MCF 10A (cell line): ENCODE results near the gene IQCF6. TPM values are rescaled to one million over a fixed set of nuclear protein-coding genes. Genes with fewer than 3 reads are reported as not detected.
"Not testable (repeated sequence)": the region's sequence is repeated elsewhere in the genome, so short reads cannot be mapped to it uniquely, and the experiment has no call there.

ENCODE experiments used
- BruUV-seq: library from RNA; stranded (reverse); fragments of 400-500 nt; replicated peaks from 2 replicates; lab custom pipeline; 2021; lab: Mats Ljungman, UMichigan
- CTCF ChIA-PET: fragments of 300-600 bp; sonication (Branson Sonifier 250); formaldehyde crosslinking; extraction: SDS; loops from one replicate; lab custom pipeline; 2021; ENCODE audit warnings: antibody characterized with exemption, inconsistent platforms; lab: Yijun Ruan, JAX
- POLR2A ChIA-PET: fragments of 300-600, 350-650 bp; sonication (Branson Sonifier 250); formaldehyde crosslinking; extraction: SDS; loops from one replicate; lab custom pipeline; 2020; ENCODE audit warnings: antibody characterized with exemption, inconsistent platforms; lab: Yijun Ruan, JAX
- DNase-seq: peaks from one replicate; pipeline ENCODE4 v3.0.0-alpha.2; 2018; ENCODE audit not compliant: unreplicated experiment
- H3K27ac Mint-ChIP-seq: one replicate; pipeline ENCODE4 v1.8.0; 2022; ENCODE audit warnings: mild to moderate bottlenecking, low read depth, mixed read lengths; ENCODE audit not compliant: unreplicated experiment
- H3K27me3 Mint-ChIP-seq: one replicate; pipeline ENCODE4 v1.8.0; 2022; ENCODE audit warnings: mixed read lengths; ENCODE audit not compliant: insufficient read depth, unreplicated experiment
- H3K36me3 Mint-ChIP-seq: one replicate; pipeline ENCODE4 v1.8.0; 2022; ENCODE audit warnings: mild to moderate bottlenecking, moderate library complexity, mixed read lengths; ENCODE audit not compliant: insufficient read depth, unreplicated experiment
- H3K4me1 Mint-ChIP-seq: one replicate; pipeline ENCODE4 v1.8.0; 2022; ENCODE audit warnings: mixed read lengths; ENCODE audit not compliant: insufficient read depth, unreplicated experiment
- H3K4me3 Mint-ChIP-seq: one replicate; pipeline ENCODE4 v1.8.0; 2022; ENCODE audit warnings: mild to moderate bottlenecking, moderate library complexity, mixed read lengths; ENCODE audit not compliant: unreplicated experiment
- H3K9me3 Mint-ChIP-seq: one replicate; pipeline ENCODE4 v1.8.0; 2022; ENCODE audit warnings: mixed read lengths; ENCODE audit not compliant: unreplicated experiment
- intact Hi-C: fragments of 100-400 bp; cut with micrococcal nuclease; formaldehyde crosslinking; loops from 2 replicates; pipeline ENCODE4 v1.14.1; 2022
- total RNA-seq: library from RNA; stranded (reverse); gene quantifications from 2 replicates; pipeline ENCODE4 v1.2.3, GENCODE V29; 2022
- TF ChIP-seq, protein P1 (sequence below): fragments of 200-600 bp; IDR thresholded peaks from one replicate; pipeline ENCODE4 v1.8.0; 2022; ENCODE audit warnings: antibody characterized with exemption, mild to moderate bottlenecking; ENCODE audit not compliant: unreplicated experiment

The IQCF6 gene
- total RNA-seq, 1 experiment from 2014 or later: not detected

DNA sequence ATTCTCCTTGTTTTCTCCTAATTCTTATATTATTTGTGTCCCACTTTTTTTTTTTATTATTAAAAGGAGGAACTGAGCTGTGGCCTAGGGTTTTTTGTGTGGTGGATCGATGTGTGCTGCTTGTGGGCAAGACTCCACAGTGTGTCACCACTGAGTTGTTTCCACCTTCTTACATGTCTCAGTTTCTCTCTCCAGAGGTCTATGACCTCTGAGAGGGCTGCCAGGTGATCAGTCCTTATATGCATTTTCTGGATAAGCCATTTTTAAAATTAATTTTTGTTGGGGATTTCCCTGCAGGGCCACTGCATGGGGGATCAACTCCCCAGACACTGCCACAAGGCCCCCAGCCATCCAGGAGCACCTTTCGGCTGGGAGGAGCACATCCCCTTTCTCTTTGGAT, 27.8 kb downstream of the IQCF6 start:
- TF ChIP-seq, protein P1, sequence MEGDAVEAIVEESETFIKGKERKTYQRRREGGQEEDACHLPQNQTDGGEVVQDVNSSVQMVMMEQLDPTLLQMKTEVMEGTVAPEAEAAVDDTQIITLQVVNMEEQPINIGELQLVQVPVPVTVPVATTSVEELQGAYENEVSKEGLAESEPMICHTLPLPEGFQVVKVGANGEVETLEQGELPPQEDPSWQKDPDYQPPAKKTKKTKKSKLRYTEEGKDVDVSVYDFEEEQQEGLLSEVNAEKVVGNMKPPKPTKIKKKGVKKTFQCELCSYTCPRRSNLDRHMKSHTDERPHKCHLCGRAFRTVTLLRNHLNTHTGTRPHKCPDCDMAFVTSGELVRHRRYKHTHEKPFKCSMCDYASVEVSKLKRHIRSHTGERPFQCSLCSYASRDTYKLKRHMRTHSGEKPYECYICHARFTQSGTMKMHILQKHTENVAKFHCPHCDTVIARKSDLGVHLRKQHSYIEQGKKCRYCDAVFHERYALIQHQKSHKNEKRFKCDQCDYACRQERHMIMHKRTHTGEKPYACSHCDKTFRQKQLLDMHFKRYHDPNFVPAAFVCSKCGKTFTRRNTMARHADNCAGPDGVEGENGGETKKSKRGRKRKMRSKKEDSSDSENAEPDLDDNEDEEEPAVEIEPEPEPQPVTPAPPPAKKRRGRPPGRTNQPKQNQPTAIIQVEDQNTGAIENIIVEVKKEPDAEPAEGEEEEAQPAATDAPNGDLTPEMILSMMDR: no peak
- ChIA-PET POLR2A (no interaction called here), CTCF (no interaction called here)
- no TSS peak for BruUV-seq
- intact Hi-C loops: no loop called here
- no peak overlapping the region for H3K27ac Mint-ChIP-seq
- no peak overlapping the region for H3K4me3 Mint-ChIP-seq
- peaks cover 12% of the 10 kb centered on the region for H3K9me3 Mint-ChIP-seq
- H3K27me3 Mint-ChIP-seq: peaks cover 20% of the 10 kb centered on the region
- H3K36me3 Mint-ChIP-seq: no peaks in the 10 kb centered on the region
- H3K4me1 Mint-ChIP-seq: no peaks in the 10 kb centered on the region
- no peak for DNase-seq

GRCh38 chr3:51750878-51751277, 28.2 kb downstream of the IQCF6 start:
- H3K27me3 Mint-ChIP-seq: peaks cover 20% of the 10 kb centered on the region

DNA sequence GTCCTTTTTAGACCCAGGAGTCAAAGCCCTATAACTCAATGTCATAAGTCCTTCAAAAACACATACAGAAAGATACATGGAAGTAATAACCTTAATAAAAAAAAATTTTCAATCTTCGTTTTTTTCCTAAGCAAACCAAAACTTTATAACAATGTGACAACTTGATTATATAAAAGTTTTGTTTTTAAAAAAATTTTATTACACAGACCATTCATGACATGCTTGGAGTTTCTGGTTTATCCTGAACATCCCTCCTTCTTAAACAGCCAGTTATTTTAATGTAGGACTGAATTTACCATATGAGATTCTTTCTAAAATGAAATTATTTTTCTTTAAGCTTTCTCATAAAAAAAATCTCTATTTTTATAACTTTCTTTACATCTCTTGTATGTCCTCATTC, 30.7 kb downstream of the IQCF6 start:
- no peak overlapping the region for H3K4me3 Mint-ChIP-seq
- TF ChIP-seq, protein P1: no peak
- ChIA-PET POLR2A (no interaction called here), CTCF (interaction anchor here (0.6 kb wide), 2 partner anchors 80 to 197 kb away, joined by 3 to 5 read pairs; no protein-coding TSS in a partner anchor)
- no peaks in the 10 kb centered on the region for H3K9me3 Mint-ChIP-seq
- no peaks in the 10 kb centered on the region for H3K4me1 Mint-ChIP-seq
- intact Hi-C loops: no loop called here
- no peak overlapping the region for H3K27ac Mint-ChIP-seq
- no TSS peak for BruUV-seq
- no peaks in the 10 kb centered on the region for H3K36me3 Mint-ChIP-seq
- peaks cover 17% of the 10 kb centered on the region for H3K27me3 Mint-ChIP-seq
- DNase-seq: no peak

More at GRCh38 chr3:51750878-51751277, 28.2 kb downstream of the IQCF6 start:
- POLR2A ChIA-PET: no interaction called here
- H3K4me3 Mint-ChIP-seq: no peak overlapping the region
- no peak for DNase-seq
- no peaks in the 10 kb centered on the region for H3K36me3 Mint-ChIP-seq
- no TSS peak for BruUV-seq
- peaks cover 8% of the 10 kb centered on the region for H3K9me3 Mint-ChIP-seq
- H3K4me1 Mint-ChIP-seq: no peaks in the 10 kb centered on the region
- no peak overlapping the region for H3K27ac Mint-ChIP-seq
- CTCF ChIA-PET: interaction anchor here (0.9 kb wide), 1 partner anchor 10 kb away, joined by 4 read pairs; no protein-coding TSS in a partner anchor
- intact Hi-C loops: no loop called here
- TF ChIP-seq, protein P1: no peak

DNA sequence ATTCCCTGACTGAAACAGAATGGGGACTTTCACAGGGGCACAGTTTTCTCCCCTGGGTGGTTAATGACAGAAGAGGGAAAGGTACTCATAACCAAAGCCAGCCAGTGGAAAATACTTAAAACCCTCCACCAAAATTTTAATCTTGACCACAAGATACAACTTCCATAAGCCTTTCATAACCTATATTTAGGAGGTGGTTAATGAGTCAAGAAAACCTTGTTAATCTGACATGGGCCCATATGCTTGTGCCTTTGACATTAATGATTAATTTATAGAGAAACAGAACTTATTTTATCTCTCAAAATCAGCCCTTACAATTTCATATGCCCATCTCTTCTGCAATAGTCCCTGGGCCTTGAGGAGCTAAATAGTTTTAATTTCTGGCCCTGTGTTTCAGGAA, 31.2 kb downstream of the IQCF6 start:
- H3K4me1 Mint-ChIP-seq: no peaks in the 10 kb centered on the region
- DNase-seq: no peak
- intact Hi-C loops: no loop called here
- no peaks in the 10 kb centered on the region for H3K36me3 Mint-ChIP-seq
- peaks cover 12% of the 10 kb centered on the region for H3K27me3 Mint-ChIP-seq
- H3K4me3 Mint-ChIP-seq: no peak overlapping the region
- TF ChIP-seq, protein P1: no peak
- BruUV-seq: no TSS peak
- ChIA-PET POLR2A (no interaction called here), CTCF (interaction anchor here (0.6 kb wide), 1 partner anchor 197 kb away, joined by 5 read pairs; no protein-coding TSS in a partner anchor)
- no peaks in the 10 kb centered on the region for H3K9me3 Mint-ChIP-seq
- H3K27ac Mint-ChIP-seq: no peak overlapping the region

- H3K36me3 Mint-ChIP-seq, H3K9me3 Mint-ChIP-seq, BruUV-seq, CTCF ChIA-PET, intact Hi-C loops, H3K4me1 Mint-ChIP-seq, H3K4me3 Mint-ChIP-seq, DNase-seq, H3K27ac Mint-ChIP-seq: not testable (repeated sequence)
- H3K27me3 Mint-ChIP-seq: peaks cover 28% of the 10 kb centered on the region
- POLR2A ChIA-PET: interaction anchor here (1.0 kb wide), 1 partner anchor 16 kb away, joined by 3 read pairs; no protein-coding TSS in a partner anchor
Measured at GRCh38 chr3:51742978-51743377, 36.1 kb downstream of the IQCF6 start.

GRCh38 chr3:51742320-51742719, 36.7 kb downstream of the IQCF6 start:
- BruUV-seq, intact Hi-C loops, H3K27ac Mint-ChIP-seq, H3K36me3 Mint-ChIP-seq, H3K4me3 Mint-ChIP-seq, H3K9me3 Mint-ChIP-seq, CTCF ChIA-PET, DNase-seq, H3K4me1 Mint-ChIP-seq: not testable (repeated sequence)
- POLR2A ChIA-PET: interaction anchor here (1.0 kb wide), 1 partner anchor 16 kb away, joined by 3 read pairs; no protein-coding TSS in a partner anchor
- H3K27me3 Mint-ChIP-seq: peaks cover 35% of the 10 kb centered on the region
